Inflammatory macrophage treated with lipopolysaccharide for 1 hour (primary cell): ENCODE measurements around the gene ATXN3L.
A peak's percentile ranks its signal among the peaks of the same experiment; 100 is the strongest.

Source experiments
- DNase-seq, 2 donors: peaks; one replicate each; pipeline ENCODE4 v3.0.0-alpha.2; 2020 to 2022

The ATXN3L gene

DNA sequence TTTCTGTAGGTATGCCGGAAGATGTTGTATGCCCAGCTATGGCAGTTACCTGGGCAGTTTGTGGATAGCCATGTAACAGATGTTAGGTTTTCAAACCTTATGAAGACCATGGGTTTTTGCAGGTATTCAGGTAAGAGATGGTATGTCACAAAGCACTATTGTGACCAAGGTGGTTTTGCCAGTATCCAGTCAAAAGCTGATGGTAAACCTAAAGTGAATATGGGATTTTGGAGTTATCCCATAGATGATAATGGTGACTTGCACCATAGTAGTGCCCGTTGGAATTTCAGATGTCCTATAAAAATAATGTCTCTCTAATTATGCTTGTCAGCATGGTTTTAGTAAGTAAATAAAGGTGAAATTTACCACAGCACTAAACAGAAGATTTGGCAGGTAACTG is at the start of gene ATXN3L:
ATXN3L (minus strand) TSS at position 101 of the 400 bp plus-strand sequence. CDS start 119 bp downstream, outside the sequence.
- DNase-seq, result no peak

DNA sequence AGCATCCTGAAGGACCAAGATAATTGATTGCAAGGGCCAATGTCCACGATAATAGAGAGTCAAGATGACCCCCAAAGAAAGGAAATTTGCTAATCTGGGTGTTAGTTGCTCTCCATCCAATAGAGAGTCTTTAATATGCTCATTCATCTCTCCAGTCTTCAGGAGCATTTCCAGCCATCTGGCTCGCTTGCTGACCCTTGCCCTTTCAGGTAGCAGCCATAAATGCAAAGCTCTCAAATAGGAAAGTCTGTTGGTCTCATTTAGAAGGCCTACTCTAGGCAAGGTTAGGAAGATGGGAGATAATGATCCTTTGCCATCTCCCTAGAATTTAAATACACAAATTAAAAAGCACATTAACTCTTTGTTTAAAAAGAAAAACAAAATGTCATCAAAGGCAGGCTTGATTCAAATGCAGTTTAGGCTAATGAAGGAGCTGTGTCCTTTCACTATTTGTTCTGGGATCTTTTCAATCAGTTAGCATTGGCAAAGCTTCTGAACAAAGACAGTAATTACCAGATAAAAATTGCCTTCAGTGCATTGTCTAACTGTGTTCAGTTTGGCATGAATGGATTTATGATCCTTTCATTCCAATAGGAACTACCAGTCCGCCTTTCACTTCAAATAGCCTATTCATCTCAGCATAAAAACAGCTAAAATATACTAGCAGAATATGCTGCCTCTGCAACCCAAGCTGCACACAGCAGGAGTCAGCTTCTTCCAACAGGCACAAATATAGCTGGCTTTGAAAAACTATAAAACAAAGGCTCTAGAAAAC is 49.6 kb upstream of the ATXN3L start:
- no peak for DNase-seq

DNA sequence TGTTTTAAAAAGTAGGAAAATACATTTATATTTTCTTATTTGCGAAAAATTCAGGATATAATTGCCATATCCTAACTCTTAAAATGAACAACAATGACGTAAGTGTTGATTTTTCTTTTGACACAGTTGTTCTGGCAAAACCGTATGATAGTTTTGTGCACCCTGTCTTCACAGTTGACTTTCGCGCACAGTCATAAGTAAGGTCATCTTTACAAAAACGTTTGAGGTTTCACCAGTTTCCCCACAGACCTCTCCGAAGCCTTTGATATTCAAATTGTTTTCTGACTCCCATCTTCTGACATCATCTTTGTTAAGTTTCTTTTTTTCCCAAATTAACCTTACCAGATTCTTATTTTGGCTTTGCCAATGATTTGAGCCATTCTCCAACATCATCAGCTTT is 48.1 kb upstream of the ATXN3L start:
- no peak for DNase-seq

DNA sequence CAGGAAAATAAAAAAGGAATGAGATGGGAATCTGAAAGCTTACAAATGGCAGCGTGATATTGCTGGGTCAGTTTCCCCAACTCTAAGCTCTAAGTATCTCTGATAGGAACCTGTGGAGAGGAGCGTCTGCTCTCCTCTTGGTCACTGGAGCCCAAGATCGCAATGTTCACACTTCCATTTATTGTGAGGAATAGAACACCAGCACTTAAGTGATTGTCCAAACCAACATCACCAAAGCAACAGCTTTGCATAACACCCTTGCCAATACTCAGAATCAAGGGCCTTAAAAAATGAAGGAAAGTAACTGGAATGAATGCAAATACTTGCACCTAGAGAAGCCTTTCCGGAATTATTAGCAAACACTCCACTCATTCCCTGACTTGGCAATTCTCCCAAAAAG is 46.8 kb upstream of the ATXN3L start:
- no peak for DNase-seq

DNA sequence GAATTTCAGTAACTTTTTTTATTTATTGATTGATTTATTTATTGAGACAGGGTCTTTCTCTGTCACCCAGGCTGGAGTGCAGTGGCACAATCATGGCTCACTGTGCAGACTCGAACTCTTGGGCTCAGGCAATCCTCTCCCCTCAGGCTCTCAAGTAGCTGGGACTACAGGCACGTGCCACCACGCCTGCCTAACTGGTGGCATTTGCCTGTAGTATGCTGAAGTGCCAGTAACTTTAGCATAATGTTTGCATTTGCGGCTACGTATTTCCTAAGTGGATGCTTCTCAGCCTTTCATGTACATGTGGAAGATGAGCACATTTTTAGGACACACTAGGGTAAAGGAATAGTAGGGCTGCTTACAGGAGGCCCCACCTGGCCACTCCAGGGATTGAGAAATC is 45.3 kb upstream of the ATXN3L start:
- DNase-seq, result no peak

GRCh38 chrX:13364230-13364857 is 44.5 kb upstream of the ATXN3L start:
- DNase-seq, result no peak

DNA sequence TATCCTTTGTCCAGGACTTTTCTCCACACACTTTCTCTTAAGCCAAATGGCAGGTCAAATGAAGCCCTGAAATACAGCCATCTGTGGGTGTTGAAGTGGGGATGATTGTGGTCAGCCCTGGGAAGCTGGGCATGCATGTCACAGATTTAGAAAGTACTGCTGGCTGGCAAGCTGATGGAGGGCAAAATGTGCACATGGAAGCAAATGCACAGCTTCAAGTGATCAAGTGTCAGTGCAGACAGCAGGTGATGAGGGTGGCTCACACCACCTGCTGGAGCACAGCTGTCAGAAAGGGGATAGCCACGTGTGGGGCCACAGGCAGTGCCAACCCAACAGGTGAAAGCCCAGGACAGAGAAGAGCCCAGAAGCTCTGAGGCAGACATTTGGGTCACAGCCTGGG is 40.3 kb upstream of the ATXN3L start:
- DNase-seq, result no peak

DNA sequence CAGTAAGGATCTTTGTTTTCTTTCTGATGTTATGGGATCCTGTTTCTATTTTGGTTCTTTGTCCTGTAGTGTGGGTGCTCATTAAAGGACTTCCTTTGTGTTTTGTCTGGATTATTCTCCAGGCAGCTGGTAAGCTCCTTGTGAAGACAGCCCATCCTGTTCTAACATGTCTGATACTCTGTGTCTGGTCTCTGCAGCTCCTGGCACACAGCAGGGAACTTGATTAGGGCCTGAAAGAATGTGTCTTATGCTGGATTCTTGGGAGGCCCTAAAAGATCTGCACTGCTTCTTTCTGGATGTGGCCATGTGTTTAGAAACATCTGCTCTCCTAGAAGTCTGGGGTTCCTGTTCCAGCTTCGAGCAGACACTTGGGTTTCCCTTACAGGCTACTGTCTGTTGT is 38.1 kb upstream of the ATXN3L start:
- DNase-seq, result no peak

DNA sequence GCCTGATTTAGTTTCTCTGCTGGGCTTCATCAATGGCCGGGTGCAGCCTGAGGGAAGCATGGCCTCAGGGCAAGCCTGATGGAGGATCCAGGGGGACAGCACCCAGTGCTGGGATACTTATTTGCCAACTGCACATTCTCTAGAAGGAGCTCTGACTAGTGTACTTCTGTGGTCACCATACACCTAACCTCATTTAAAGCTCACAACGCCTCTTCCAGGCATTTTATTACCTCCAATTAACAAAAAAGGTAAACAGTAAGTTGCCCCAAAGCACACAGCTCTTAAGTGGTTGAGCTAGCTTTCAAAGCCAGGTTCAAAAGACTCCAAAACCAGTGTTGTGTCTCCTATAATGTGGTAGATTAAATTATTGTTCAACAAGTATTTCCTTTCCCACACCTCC is 26.8 kb upstream of the ATXN3L start:
- no peak for DNase-seq

GRCh38 chrX:13345438-13345837 is 25.6 kb upstream of the ATXN3L start:
- peak in 1 of 2 donors; percentile 4 for DNase-seq

- peak in 1 of 2 donors; percentile 39 for DNase-seq
These were observed 25.2 kb upstream of the ATXN3L start for GRCh38 chrX:13345037-13345436.

GRCh38 chrX:13341491-13342101 is 21.7 kb upstream of the ATXN3L start:
- DNase-seq, result no peak

DNA sequence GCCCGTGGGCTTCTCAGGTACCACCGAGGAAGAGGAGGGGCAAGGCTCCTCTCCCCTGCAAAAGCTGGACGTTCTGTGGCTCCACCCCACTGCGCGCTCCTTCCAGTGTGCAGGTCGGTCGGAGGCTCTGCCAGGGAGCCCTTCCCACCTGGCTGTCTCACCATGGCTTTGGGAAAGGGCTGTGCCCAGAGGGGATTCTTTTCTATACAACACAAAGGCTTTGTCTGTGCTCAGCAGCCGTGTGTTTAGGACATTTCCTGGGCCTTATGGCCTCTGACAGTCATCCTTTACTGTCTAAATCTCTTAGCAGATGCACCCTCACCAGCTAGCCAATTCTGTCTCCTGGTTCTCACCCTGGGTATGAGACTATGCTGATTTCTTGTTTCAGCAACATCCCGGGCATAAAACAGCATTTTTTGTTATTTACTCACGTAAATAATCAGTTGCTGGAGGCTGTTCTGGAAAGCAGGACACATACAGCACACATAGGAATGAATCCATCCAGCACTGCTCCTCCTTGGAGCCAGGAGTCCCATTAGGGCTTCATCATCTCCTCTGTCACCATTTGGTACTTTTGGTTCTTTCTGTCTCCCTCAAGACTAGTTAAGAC is 20.4 kb upstream of the ATXN3L start:
- no peak for DNase-seq

DNA sequence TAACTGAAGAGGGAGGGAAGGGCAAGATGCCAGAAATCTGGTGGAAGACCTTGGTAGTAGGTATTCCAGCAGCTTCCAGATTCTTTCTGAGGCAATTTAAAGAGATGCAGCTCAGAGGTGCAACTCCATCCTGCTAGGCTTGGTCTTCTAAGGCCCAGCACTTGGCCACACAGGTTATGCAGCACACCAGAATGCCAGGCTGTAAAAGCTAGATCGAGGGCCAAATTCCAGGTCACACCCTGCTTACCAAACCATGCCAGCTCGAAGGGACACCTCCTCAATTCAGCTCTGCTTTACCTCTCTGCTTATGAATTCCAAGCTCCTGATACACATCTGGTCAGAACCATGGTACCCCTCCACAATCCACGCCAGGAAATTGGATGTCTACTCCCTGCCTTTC is 19.8 kb upstream of the ATXN3L start:
- no peak for DNase-seq

- no peak for DNase-seq
These were observed 19.2 kb upstream of the ATXN3L start for GRCh38 chrX:13338996-13339515.

GRCh38 chrX:13334491-13334890 is 14.6 kb upstream of the ATXN3L start:
- no peak for DNase-seq

GRCh38 chrX:13330446-13330845 is 10.6 kb upstream of the ATXN3L start:
- no peak for DNase-seq

GRCh38 chrX:13327666-13328065 is 7.8 kb upstream of the ATXN3L start:
- DNase-seq, result no peak

DNA sequence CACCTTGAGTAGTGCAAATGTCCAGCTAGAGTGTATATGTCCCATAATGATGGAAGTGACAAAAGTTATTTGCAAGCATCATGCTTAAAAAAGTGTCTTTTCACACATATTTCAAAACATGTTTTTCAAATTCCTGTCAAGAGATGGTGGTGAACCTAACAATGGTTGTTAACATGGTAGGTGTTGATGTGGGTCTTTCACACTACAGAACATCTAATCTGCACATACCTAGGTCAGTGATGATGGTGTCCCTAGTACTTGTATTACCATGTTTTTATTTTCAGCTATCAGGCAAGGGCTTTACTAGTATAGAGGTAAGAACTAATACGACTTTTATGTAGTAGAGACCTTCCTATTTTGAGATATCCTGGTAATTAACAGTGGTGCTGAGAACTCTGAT is 3.4 kb upstream of the ATXN3L start:
- DNase-seq, result no peak

GRCh38 chrX:13317366-13317765 is 2.5 kb downstream of the ATXN3L start:
- no peak for DNase-seq

DNA sequence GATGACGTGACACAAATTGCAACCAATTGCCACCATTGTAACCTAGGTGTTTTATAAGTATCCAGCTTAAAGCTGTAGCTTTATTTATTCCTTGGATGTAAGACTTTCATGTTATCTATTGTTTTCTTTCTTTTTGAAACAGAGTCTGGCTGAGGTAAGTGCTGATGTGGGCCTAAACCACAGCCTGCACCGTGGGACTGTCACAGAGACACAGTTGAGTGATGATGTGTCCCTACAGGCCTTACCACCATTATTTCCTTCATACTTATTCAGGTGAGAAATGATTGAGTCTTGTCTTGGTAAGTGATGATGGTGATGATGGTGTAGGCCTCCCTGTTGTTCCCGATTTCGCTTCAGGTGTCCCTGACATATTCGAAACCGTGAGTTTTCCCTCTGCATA is 8.3 kb downstream of the ATXN3L start:
- no peak for DNase-seq

- DNase-seq, result no peak
These were observed 10.2 kb downstream of the ATXN3L start for GRCh38 chrX:13309631-13310030.

DNA sequence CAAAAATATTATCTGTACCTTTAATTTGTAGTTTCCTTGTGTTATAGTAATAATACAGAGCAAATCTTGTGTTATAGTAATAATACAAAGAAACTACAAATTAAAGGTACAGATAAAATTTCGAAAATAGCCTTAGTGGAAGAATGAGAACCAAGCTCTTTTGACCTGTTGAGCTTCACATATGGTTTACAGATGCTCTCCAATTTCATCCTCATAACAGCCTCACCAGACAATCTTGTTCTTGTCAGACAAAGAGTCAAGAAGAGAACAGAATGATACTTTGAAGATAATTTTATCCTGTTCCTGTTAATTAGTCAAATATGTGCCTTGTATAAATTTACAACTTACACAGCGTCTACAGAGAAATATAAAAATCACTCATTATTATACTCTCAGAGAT is 12.8 kb downstream of the ATXN3L start:
- DNase-seq, result no peak

- peak; percentile 73 to 90 for DNase-seq
These were observed 14.7 kb downstream of the ATXN3L start for GRCh38 chrX:13305108-13305507.
